ENCODE measurements around the gene SDC1.

SDC1 gene

DNA sequence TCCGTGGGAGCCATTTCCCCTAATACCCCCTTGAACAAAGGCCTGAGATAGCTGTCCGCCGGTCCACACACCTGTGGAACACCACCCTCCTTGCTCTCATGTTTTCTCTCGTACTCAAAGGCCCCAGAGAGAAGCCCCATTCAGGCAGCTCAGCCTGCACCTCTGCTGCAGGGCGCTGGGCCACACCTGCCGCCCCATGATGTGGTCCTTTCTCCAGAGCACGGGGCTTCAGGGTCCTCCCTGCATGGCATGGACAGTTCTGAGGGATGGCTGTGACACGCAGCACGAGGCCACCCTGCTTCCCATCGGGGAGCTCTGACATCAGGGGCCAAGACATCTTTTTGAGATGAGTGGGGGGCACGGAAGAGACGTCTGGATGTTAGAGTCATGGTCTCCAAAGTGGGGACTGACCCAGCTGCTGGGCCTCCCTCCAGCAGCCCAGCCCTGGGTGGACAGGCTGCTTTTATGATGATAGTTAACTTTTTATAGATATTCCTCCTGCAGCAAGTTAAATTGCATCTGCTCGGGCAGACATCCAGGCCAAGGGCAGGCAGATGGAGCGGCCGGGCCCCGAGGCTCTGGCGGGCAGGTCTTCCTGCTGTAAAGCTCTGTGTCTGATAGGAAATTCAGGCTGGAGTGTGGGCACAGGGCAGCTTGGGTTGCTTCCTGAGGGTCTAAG is 56.7 kb downstream of the SDC1 start:
- DNase-seq: no peak

DNA sequence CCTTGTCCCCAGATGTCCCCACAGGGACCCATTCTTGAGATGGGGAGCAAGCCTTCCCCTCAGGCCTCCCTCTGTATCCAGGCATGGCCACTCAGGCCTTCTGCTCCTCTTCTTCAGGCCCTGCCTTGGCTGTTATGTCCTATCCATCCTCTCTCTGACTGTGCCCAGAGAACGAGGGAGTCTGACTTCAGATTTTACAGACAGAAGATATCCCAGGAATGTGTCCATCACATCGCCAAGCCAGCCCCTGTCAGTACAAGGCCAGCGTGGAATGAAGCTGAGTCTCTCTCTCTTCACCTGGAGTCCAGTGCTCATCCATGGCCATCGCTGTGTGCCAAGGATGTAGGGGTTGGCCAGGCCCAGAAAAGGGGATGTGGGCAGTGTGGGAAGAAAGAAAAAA is 57.6 kb downstream of the SDC1 start:
- no peak for DNase-seq

DNA sequence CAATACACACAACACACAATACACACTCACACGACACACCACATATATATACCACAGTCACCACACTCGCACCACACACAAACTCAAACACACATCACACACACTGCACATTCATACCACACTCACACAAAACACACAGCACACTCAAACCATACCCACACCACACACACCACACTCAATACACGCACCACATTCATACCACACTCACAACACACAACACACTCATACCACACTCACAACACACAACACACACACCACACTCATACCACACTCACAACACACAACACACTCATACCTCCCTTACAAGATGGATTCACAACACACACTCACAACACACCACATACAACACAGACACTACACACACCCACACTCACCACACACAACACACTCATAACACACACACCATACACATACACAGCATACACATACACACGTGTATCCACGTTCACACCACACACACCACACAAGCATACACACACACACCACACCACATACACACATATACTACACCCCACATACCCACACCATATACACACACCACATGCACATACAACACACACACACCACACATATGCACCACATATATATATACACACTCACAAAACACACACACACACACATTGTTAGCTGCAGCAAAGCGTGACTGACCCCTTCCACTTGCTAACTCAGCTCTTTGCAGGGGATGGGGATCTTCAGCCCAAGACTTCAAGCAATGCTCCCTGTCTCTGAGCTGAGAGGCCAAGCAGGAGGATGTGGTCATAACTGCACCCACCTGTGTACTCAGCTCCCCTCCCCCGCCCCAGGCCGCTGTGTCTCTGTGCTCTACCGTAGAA is 59.0 kb downstream of the SDC1 start:
- DNase-seq: no peak

DNA sequence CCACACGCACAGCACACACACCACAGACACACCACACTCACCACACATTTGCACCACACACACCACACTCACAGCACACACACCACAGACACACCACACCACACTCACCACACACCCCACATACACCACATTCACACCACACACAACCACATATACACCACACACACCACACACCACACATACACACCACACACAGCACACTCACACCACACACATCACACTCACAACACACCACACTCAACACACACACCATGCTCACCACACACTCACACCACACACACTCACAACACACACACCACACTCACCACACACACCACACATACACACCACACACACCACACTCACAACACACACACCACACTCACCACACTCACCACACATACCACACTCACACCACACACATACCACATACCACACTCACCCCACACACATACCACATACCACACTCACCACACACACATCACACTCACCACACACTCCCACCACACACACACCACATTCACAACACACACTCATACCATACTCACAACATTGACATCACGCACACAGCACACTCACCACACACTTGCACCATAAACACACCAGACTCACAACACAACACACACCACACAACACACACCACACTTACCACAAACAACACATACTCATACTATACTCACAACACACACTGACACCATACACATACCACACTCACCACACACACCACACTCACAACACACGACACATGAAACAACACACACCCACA is 60.0 kb downstream of the SDC1 start:
- no peak for DNase-seq

DNA sequence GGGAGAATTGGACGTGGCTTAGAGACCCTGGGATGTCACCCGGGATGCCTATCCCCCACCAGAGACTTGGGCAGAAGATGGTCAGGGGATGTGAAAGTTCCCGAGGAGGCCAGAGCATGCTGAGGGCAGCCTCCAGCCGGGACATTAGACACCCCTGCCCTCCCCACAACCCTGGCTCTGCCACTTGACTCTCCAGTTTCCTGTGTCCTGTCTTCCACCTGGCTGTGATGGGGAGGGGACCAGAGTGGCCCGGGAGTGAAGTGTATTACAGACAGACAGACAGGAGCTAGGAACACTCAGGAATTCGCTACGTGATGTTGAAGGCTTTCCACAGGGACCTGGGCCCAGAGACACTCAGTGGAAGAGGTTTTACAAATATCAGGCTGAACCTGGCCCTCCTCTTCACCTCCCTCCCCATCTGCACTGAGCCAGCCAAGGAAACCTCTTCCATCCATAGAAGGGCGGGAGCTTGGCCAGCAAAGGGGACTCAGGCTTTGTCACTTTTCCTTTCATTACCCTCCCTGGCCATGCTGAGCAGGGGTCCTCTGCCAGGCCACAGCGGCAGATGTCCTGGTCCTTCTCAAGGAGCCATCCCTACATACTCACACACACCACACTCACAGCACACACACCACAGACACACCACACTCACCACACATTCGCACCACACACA is 60.7 kb downstream of the SDC1 start:
- DNase-seq: no peak

DNA sequence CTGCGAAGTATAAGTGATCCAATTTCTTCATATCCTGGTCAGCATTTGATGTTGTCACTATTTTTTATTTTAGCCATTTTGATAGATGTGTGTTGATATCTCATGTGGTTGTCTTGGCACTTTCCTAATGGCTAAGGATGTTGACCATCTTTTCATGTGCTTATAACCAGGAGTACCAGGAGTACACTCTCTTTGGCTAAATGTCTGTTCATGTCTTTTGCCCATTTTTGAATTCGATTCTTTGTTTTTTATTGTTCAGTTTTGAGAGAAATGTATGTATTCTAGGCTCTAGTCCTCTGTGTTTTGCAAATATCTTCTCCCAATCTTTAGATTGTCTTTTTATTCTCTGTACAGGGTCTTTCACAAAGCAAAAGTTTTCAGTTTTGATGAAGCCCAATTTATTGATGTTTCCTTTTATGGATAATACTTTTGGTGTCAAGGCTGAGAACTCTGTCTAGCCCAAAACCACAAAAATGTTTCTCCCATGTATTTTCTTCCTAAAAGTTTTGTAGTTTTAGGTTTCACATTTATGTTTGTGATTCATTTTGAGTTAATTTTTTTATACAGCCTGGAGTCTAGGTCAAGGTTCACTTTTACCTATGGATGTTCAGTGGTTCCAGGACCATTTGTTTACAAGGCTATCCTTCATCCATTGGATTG is 65.4 kb downstream of the SDC1 start:
- DNase-seq: no peak

DNA sequence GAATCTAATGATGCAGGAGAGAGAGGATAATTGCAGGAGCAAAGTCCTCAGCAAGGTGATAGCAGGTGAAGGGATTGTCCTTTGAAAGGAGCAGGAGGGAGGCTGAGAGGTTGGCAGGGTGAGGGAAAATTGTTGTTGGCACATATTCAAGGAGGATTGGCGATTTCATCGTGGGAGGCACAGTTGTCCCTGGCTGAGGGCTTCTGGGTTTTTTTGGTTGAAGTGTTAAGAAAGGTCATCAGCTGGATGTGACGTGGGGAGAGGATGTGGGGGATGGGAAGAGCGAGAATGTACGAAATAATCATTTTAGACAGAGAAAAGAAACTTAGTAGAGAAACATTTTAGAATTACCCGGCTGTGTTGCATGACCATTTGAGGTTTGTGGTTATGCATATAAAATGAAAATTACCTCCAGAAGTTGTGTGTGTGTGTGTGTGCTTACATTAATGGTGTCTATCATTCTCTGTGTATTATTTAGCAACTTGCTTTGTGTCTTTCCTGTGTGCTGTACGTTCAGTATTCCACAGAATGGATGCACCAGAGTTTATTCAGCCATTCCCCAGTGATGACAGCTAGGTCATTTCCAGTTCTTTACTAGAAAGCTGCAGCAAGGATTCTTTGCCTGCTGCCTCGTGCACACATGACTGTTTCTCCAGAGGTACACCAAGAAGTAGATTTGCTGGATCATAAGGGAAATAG is 67.6 kb downstream of the SDC1 start:
- DNase-seq: peak; percentile 65

DNA sequence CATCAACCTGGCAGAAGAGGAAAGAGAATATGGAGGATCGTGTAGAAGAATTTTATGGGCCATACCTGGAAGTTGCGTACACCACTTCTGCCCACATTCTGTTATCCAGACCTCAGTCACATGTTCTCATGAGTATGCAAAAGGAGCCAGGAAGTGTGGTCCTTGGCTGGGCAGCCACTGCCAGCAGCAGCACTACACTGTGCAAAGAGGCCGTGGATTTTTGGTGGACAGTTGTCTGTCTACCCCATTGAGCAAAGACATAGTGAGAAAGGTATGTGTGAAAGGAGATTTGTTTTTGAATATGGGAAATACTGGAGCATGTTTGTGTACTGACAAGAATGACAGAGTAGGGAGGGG is 68.1 kb downstream of the SDC1 start:
- no peak for DNase-seq

DNA sequence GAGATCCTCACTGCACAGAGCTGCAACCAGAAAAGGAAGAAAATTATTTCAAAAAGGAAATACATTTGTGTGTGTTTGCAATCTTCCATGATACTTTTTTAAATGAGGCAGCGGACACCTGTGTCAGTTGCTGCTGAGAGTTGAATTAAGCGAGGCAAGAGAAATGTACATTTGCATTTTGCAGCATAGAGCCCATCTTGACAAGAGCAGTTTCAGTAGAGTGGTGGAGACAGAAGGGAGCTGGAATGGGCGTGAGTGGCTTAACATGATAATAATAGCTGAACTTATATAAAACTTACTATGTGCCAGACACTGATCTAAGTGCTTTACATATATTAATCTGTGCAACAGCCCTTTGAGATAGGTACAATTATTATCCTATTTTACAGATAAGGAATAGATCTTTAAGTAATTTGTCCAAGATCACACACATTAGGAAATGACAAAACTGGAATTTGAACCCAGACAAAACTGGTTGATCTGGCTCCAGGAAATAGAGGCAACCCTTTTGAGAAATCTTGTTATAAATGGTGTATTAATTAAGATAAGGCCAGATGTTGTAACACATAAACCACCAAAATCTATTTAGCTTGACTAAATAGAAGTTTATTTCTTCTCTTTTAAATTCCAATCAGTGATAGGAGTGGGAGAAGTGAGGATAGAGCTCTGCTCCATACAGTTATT is 68.7 kb downstream of the SDC1 start:
- DNase-seq: no peak

DNA sequence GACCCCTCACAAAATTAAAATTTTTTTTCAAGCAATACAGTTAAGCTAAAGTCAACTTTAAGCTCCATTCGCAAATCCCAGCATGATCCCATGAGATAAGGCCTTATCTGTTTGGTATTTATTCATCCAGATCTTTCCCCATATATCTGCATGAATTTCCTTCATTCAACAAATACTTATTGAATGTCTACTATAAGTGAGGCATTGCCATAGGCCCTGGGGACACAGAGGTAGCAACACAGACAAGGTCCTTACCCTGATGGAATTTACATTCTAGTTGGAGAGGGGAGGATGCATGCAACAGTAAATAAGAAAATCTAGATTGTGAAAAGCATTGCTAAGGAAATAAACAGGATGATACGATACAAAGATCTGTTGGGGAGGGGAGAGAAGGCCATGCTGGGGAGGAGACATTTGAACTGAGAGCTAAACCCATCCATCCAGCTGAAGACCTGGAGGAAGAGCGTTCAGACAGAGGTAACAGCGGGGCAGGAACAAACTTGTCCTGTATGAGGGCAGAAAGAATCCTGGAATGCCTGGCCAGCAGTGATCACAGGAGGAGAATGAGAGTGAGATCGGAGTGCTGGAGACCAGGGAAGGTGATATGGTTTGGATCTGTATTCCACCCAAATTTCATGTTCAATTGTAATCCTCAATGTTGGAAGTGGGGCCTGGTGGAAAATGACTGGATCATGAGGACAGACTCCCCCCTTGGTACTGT is 71.6 kb downstream of the SDC1 start:
- DNase-seq: no peak

DNA sequence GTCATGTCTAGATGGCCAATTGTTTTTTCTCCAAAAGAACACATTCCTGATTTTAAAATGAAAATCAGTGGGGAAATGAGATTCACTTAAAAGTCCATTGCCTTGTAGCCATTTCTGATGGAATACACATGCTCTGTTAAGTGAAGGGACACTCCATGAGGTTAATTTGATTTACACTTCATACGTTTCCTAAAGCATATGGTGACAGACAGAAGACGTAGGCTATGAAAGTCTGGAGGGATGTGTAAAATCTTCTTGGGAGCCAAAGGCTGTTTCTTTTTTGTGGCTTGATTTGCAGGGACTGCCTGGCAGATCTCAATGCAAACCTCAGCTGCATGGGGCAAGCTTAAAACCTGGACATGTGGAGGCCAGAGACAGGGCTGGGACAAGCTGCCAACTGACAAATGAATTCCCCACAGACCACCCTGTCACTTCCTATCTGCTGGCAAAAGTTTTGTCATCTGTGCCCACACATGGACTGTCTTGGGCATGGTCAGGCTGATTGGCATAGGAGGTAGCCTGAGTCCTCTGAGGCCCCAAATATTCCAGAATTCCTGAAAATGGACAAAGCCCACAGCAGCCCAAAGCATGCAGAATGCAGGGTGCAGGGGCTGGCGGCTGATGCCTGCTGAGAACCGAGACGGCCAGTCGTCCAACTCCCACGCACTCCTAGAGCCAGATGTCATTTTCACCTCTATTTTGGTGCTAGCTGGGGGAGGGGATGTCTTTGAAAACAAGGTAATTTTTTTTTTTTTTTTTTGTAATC is 73.9 kb downstream of the SDC1 start:
- no peak for DNase-seq

Data from NCI-H1105 (cell line).